Measurements from ENCODE around the gene ELP6. TPM values are rescaled to one million over a fixed set of nuclear protein-coding genes. Genes with fewer than 3 reads are reported as not detected.

Gene ELP6, protein sequence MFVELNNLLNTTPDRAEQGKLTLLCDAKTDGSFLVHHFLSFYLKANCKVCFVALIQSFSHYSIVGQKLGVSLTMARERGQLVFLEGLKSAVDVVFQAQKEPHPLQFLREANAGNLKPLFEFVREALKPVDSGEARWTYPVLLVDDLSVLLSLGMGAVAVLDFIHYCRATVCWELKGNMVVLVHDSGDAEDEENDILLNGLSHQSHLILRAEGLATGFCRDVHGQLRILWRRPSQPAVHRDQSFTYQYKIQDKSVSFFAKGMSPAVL
- polyA plus RNA-seq (2012; rRNA removed) = 79.8 and 88.3 TPM in 2 replicates
- polyA plus RNA-seq (2012; cell fraction: cytosol; rRNA removed) = 53.3 and 74.8 TPM in 2 replicates
- polyA plus RNA-seq (2012; cell fraction: nucleus; rRNA removed) = 69.4 and 72.3 TPM in 2 replicates

DNA sequence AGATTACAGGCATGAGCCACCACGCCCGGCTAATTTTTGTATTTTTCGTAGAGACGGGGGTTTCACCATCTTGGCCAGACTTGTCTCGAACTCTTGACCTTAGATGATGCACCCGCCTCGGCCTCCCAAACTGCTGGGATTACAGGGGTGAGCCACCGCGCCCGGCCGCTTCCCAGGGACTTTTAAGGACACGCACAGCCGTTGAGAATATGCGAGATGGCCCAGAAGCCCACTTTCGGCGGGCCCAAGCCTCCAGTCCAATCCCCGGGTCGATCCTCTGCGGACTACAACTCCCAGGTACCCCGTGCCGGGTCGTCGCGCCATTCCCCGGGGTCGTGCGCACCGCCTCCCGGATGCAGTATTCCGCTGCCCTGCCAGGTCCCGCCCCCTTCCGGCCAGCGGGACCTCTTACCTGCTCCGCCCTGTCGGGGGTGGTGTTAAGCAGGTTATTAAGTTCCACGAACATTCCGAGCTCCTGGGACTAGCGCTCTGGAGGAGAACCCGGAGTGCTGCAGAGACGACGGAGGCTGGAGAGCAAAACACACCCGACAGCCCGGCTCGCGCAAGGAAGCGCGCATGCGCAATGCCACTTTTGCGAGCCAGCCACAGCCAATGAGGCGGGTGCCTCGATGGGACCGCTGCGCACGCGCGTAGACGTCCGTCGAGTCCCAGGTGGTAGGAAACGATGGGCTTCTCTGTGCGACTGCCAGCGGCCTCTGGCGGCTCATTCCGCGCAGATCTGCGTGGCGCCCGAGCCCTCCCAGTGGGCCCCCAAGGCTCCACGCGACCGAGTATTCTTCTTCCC, at the start of gene ELP6:
ELP6 (minus strand) TSS at position 588 of the 805 bp plus-strand sequence; CDS start at position 466, 122 bp downstream.
- H3K36me3 ChIP-seq (replicated peaks in 1 of 2; ENCODE audit: control insufficient read depth in 1 of 2, insufficient read depth in 2 of 2, low read length in 1 of 2) = peaks cover 14 to 16% of the 10 kb centered on the region in 2 experiments
- peaks cover 0 to 6% of the 10 kb centered on the region in 2 experiments; a peak in 1 of 4 replicates for H3K4me1 ChIP-seq (ENCODE audit: control insufficient read depth in 1 of 2, insufficient read depth in 2 of 2, low read depth in 1 of 2, low read length in 1 of 2)
- no peaks in the 10 kb centered on the region for H4K20me1 ChIP-seq (ENCODE audit: insufficient read depth)
- no peaks in the 10 kb centered on the region for H3K27me3 ChIP-seq (ENCODE audit: insufficient read depth)
- peak within 1 kb of the TSS; percentile 83 for H3K9ac ChIP-seq
- CTCF ChIA-PET = interaction anchor here (0.6 to 2.6 kb wide), 9 partner anchors 9 to 291 kb away, joined by 3 to 14 read pairs (median 4); no protein-coding TSS in a partner anchor
- H3F3A ChIP-seq (replicated peaks; ENCODE audit: insufficient read depth) = no peaks in the 10 kb centered on the region
- POLR2A ChIA-PET = interaction anchor here (0.6 to 2.0 kb wide), 2 partner anchors 9 to 1224 kb away, joined by 3 to 8 read pairs; no protein-coding TSS in a partner anchor
- H3K9me2 ChIP-seq = no peaks in the 10 kb centered on the region
- WGBS (ENCODE audit: low lambda C conversion rate) = 2% methylated on average over 54 of the region's 71 CpGs
- peaks cover 39% of the 10 kb centered on the region for H3K79me2 ChIP-seq (ENCODE audit: insufficient read depth)
- peak within 1 kb of the TSS; percentile 55 to 82 for H3K4me3 ChIP-seq (ENCODE audit: low read depth in 2 of 2, low read length in 1 of 2)
- DNase-seq = peak; percentile 96
- H3K9me3 ChIP-seq = no peaks in the 10 kb centered on the region
- H3K4me2 ChIP-seq = peak within 1 kb of the TSS; percentile 89
- H2AFZ ChIP-seq (ENCODE audit: low read depth) = peak within 1 kb of the TSS; percentile 83
- peak within 1 kb of the TSS; percentile 95 to 99 for H3K27ac ChIP-seq (ENCODE audit: low read depth in 2 of 2, low read length in 1 of 2)
- TF ChIP-seq EZH2phosphoT487 (IDR thresholded peaks at IDR 0.05; ENCODE audit: borderline replicate concordance, low read depth) = no peak
- TF ChIP-seq ELF1 (IDR thresholded peaks at IDR 0.05) = peak; percentile 64
- no peak for TF ChIP-seq RCOR1 (IDR thresholded peaks at IDR 0.05; ENCODE audit: low read length)
- TF ChIP-seq NRF1 (IDR thresholded peaks at IDR 0.05; ENCODE audit: low read depth, low read length) = peak; percentile 95
- TF ChIP-seq RAD21 (IDR thresholded peaks at IDR 0.05; ENCODE audit: low read length) = peak; percentile 54
- no peak for TF ChIP-seq USF1 (IDR thresholded peaks at IDR 0.05; ENCODE audit: borderline replicate concordance, low read depth)
- no peak for TF ChIP-seq MEF2A (IDR thresholded peaks at IDR 0.05; ENCODE audit: borderline replicate concordance, low read depth)
- peak; percentile 94 for TF ChIP-seq CHD2 (IDR thresholded peaks at IDR 0.05; ENCODE audit: low read length, partially characterized antibody)
- TF ChIP-seq, protein P1, sequence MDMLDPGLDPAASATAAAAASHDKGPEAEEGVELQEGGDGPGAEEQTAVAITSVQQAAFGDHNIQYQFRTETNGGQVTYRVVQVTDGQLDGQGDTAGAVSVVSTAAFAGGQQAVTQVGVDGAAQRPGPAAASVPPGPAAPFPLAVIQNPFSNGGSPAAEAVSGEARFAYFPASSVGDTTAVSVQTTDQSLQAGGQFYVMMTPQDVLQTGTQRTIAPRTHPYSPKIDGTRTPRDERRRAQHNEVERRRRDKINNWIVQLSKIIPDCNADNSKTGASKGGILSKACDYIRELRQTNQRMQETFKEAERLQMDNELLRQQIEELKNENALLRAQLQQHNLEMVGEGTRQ (IDR thresholded peaks at IDR 0.05; ENCODE audit: borderline replicate concordance, low read depth, low read length) = no peak
- no peak; the same call in 1 of the 2 replicates for TF ChIP-seq NFIC (IDR thresholded peaks at IDR 0.05; ENCODE audit: borderline replicate concordance)
- TF ChIP-seq MXI1 (IDR thresholded peaks at IDR 0.05; ENCODE audit: low read depth, low read length) = peak; percentile 58
- TF ChIP-seq RFX5 (IDR thresholded peaks at IDR 0.05; ENCODE audit: low read length) = no peak
- TF ChIP-seq FOXJ3 (CRISPR knock-in tag; IDR thresholded peaks at IDR 0.05) = no peak
- TF ChIP-seq POLR2AphosphoS5 (IDR thresholded peaks at IDR 0.05; ENCODE audit: low read depth, low read length) = peak; percentile 94
- TF ChIP-seq FOSL2 (IDR thresholded peaks at IDR 0.05; ENCODE audit: borderline replicate concordance, low read depth) = no peak
- TF ChIP-seq GATA2 (CRISPR knock-in tag; IDR thresholded peaks at IDR 0.05) = no peak
- no peak for TF ChIP-seq EP300 (IDR thresholded peaks at IDR 0.05; ENCODE audit: borderline replicate concordance in 1 of 2, low read depth in 1 of 2, low read length in 1 of 2)
- TF ChIP-seq JUND (IDR thresholded peaks at IDR 0.05) = no peak
- peak; percentile 63; the same call in 1 of the 2 replicates for TF ChIP-seq ZBTB33 (IDR thresholded peaks at IDR 0.05; ENCODE audit: borderline replicate concordance, low read depth)
- peak; percentile 66; the same call in 1 of the 2 replicates for TF ChIP-seq SIN3A (IDR thresholded peaks at IDR 0.05; ENCODE audit: borderline replicate concordance, low read depth, low read length)
- TF ChIP-seq, protein P2, sequence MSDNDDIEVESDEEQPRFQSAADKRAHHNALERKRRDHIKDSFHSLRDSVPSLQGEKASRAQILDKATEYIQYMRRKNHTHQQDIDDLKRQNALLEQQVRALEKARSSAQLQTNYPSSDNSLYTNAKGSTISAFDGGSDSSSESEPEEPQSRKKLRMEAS (IDR thresholded peaks at IDR 0.05; ENCODE audit: low read depth) = peak; percentile 81
- TF ChIP-seq, protein P3, sequence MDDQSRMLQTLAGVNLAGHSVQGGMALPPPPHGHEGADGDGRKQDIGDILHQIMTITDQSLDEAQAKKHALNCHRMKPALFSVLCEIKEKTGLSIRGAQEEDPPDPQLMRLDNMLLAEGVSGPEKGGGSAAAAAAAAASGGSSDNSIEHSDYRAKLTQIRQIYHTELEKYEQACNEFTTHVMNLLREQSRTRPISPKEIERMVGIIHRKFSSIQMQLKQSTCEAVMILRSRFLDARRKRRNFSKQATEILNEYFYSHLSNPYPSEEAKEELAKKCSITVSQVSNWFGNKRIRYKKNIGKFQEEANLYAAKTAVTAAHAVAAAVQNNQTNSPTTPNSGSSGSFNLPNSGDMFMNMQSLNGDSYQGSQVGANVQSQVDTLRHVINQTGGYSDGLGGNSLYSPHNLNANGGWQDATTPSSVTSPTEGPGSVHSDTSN (IDR thresholded peaks at IDR 0.05) = no peak
- no peak for TF ChIP-seq RXRA (IDR thresholded peaks at IDR 0.05; ENCODE audit: borderline replicate concordance, low read depth)
- peak; percentile 96 for TF ChIP-seq GABPA (IDR thresholded peaks at IDR 0.05; ENCODE audit: low read depth)
- peak; percentile 50 for TF ChIP-seq CTCF (IDR thresholded peaks at IDR 0.05)
